Naive B cell (primary cell): ENCODE measurements around the gene MSH5. TPM values are rescaled to one million over a fixed set of nuclear protein-coding genes. Genes with fewer than 3 reads are reported as not detected.

Experiments
- ATAC-seq, 2 donors: fragments of 150-1000 bp; cut with Tn5 transposase; 2 replicates each; pipeline ENCODE4 v1.10.0; 2021; ENCODE audit warnings: low read depth in 2 of 2, mild to moderate bottlenecking in 2 of 2, moderate library complexity in 2 of 2
- DNase-seq: peaks from one replicate; pipeline ENCODE4 v3.0.0; 2022
- H3K27ac Mint-ChIP-seq, 6 donors: one replicate each; pipeline ENCODE4 v1.8.0; 2020 to 2022; ENCODE audit warnings: mild to moderate bottlenecking in 6 of 6, mixed read lengths in 6 of 6, moderate library complexity in 5 of 6, inconsistent platforms in 2 of 6
- H3K27me3 Mint-ChIP-seq, 3 donors: one replicate each; pipeline ENCODE4 v1.8.0; 2021 to 2022; ENCODE audit warnings: mixed read lengths in 3 of 3, mild to moderate bottlenecking in 1 of 3
- H3K36me3 Mint-ChIP-seq, 2 donors: one replicate each; pipeline ENCODE4 v1.8.0; 2020 to 2022; ENCODE audit warnings: mixed read lengths in 2 of 2, inconsistent platforms in 1 of 2, mild to moderate bottlenecking in 1 of 2
- H3K4me1 Mint-ChIP-seq, 3 donors: one replicate each; pipeline ENCODE4 v1.8.0; 2020 to 2022; ENCODE audit warnings: mixed read lengths in 3 of 3, inconsistent platforms in 1 of 3, mild to moderate bottlenecking in 1 of 3, moderate library complexity in 1 of 3
- H3K4me3 Mint-ChIP-seq, 8 donors: one replicate each; pipeline ENCODE4 v1.8.0; 2020 to 2022; ENCODE audit warnings: mild to moderate bottlenecking in 8 of 8, mixed read lengths in 8 of 8, moderate library complexity in 8 of 8, inconsistent platforms in 2 of 8
- H3K9me3 Mint-ChIP-seq, 7 donors: one replicate each; pipeline ENCODE4 v1.8.0; 2020 to 2022; ENCODE audit warnings: mixed read lengths in 7 of 7, mild to moderate bottlenecking in 5 of 7, inconsistent platforms in 2 of 7, moderate library complexity in 1 of 7
- polyA plus RNA-seq, 6 donors: library from polyadenylated mRNA; unstranded; fragments of 300-500 nt; fragmentation: Illumina TruSeq; gene quantifications; one replicate each; pipeline ENCODE4 v1.2.3, GENCODE V29; 2021; ENCODE audit warnings: low read depth in 6 of 6

MSH5 gene
- polyA plus RNA-seq, 6 donors from 2014 or later = 1.9 to 9.3 (median 2.6) TPM; not detected in 1

DNA sequence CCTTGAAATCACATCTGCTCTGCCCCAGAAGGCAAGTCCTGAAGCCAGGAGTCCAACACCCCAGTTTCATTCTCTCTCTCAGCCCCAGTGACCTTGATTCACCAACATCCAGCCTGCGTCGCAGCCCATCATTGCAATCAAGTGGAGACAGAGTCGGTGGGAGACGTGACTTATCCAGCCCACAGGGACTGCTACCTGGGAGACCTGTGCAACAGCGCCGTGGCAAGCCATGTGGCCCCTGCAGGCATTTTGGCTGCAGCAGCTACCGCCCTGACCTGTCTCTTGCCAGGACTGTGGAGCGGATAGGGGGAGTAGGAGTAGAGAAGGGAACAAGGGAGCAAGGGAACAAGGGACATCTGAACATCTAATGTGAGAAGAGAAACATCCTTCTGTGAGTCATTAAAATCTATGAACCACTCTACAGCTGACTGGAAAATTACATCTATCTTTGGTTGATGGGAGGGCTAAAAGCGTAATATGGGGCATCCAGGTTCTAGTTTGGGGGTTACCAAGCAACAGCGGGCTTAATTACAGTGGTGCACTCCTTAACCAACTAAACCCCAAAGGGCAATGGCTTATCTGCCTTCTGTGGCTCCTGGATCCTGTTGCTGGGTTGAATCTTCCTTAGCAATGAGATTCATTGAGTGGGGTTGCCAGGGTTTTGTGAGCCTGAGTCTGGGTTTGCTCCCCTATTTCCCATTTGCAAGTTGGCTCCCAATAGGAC lies 22.1 kb upstream of the MSH5 start:
- Mint-ChIP-seq H3K4me1 (peaks cover 0 to 3% (median 0%) of the 10 kb centered on the region in 3 donors), H3K36me3 (no peaks in the 10 kb centered on the region), H3K27ac (peak overlapping the region in 1 of 6 donors; percentile 64), H3K27me3 (peaks cover 0 to 7% (median 0%) of the 10 kb centered on the region in 3 donors), H3K4me3 (no peak overlapping the region), H3K9me3 (no peaks in the 10 kb centered on the region)
- ATAC-seq = no peak
- no peak for DNase-seq

DNA sequence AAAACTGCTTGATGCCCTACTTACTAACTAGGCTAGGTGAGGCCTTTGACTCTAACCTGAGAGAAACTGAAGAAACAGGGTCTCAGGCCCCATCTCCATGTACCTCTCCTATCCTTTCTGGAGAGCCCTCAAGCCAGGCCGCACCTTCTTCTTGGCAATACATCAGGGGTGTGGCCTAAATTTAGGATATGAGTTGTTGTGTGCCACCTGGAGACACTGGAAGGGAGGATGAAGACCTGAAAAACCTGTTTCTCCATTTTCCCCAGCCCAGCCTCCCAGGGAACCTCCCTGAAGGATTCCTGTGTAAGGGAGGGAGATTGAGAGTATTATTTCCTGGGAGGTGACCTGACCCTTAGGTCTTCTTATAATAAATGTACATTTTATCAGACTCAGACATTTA lies 21.5 kb upstream of the MSH5 start:
- no peaks in the 10 kb centered on the region for H3K9me3 Mint-ChIP-seq
- H3K27ac Mint-ChIP-seq = no peak overlapping the region
- no peak for DNase-seq
- no peaks in the 10 kb centered on the region for H3K36me3 Mint-ChIP-seq
- no peak for ATAC-seq
- peaks cover 3 to 8% (median 3%) of the 10 kb centered on the region in 3 donors for H3K4me1 Mint-ChIP-seq
- H3K4me3 Mint-ChIP-seq = no peak overlapping the region
- peaks cover 0 to 1% (median 0%) of the 10 kb centered on the region in 3 donors for H3K27me3 Mint-ChIP-seq

DNA sequence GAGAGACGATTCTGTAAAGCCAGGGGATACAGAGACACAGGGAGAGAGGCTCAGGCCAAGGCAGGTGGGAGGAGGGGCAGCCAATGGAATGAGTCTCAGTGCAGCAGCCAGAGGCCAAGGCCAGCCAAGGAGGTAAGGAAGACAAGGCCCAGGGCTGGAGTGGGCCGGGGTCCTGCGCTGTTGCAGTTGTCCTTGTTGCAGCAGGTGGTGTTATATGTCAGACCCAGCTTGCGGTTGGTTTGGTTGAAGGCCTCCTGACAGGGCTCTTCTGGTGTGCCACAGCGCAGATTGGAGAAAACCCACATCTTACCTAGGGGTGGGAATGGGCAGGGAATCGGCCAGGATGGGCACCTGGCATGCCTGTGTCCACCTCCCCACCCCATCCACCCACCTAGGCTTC lies 20.8 kb upstream of the MSH5 start:
- H3K27ac Mint-ChIP-seq = no peak overlapping the region
- DNase-seq = no peak
- no peaks in the 10 kb centered on the region for H3K9me3 Mint-ChIP-seq

DNA sequence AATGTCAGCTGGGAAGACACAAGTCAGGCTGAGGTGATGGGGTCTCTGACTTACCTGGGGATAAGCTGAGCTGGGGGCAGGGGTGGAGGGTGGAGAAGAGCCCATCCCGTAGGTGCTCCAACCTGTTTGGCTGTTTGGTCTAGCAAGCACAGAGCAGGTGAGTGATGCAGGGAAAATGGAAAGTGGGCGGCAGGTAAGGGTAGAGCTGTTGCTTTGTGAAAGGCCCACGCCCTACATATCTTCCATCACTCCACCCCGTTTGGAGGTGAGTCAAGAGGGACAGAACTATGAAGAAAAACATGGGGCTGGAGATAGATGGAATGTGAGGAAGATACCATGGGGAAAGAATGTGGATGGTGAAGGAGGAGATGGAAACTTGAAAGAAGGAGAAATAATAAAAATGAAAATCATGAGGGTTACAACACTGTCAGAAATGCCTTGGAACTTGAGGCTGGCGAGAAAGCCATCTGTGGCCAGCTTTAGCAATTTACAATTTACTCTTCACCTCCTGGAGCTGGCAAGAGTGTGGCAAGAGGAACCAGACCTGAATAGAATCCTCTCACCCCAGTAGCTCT lies 19.5 kb upstream of the MSH5 start:
- ATAC-seq (no peak), DNase-seq (no peak)
- Mint-ChIP-seq H3K36me3 (peaks cover 0 to 1% of the 10 kb centered on the region in 2 donors), H3K27ac (no peak overlapping the region), H3K4me3 (no peak overlapping the region), H3K27me3 (no peaks in the 10 kb centered on the region), H3K9me3 (no peaks in the 10 kb centered on the region), H3K4me1 (peaks cover 9 to 26% (median 23%) of the 10 kb centered on the region in 3 donors)

More for the DNA sequence above, 20.8 kb upstream of the MSH5 start:
- peaks cover 6 to 15% (median 10%) of the 10 kb centered on the region in 3 donors for H3K4me1 Mint-ChIP-seq
- ATAC-seq = no peak
- H3K4me3 Mint-ChIP-seq = no peak overlapping the region
- no peaks in the 10 kb centered on the region for H3K27me3 Mint-ChIP-seq
- no peaks in the 10 kb centered on the region for H3K36me3 Mint-ChIP-seq

DNA sequence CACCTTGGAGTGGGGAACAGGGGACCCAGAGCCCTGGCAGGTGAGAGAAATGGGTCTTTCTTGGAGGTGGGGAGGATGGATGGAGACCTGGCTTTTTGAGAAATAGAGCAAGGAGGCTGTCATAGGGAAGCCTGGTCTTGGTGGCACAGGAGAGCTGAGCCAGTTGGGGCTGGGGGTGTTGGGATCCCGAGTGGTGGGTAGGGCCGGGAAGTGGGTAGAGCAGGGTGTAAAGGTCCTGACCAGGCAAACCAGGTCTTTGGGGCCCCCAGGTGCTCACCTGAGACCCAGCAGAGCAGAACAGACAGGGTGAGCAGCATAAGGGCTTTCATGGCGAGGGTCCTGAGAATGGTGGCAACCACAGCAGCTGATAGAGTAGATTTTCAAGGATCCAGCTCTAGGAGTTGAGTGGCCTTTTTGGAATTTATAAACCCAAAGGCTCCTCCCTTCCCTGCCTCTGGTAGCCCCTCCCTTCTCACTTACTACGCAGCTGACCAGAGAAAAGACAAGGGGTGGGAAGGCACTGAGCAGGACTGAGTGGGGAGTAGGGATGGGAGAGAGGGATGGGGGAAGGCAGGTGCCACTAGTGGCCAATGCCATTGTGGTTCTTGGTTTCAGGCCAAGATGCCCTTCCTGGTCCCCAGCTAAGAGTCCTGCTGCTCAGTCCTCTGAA lies 18.3 kb upstream of the MSH5 start, which contains the start of gene LY6G6C:
TSS of gene LY6G6C (minus strand) at position 396 of the 670 bp plus-strand sequence. CDS start at position 329, 67 bp downstream.
- H3K27ac Mint-ChIP-seq = peak within 1 kb of the TSS in 3 of 6 donors; percentile 53 to 78 (median 67)
- peaks cover 20 to 38% (median 35%) of the 10 kb centered on the region in 3 donors for H3K4me1 Mint-ChIP-seq
- H3K4me3 Mint-ChIP-seq = no peak within 1 kb of the TSS
- no peaks in the 10 kb centered on the region for H3K27me3 Mint-ChIP-seq
- DNase-seq (no peak), ATAC-seq (no peak)
- H3K36me3 Mint-ChIP-seq = peaks cover 6 to 13% of the 10 kb centered on the region in 2 donors
- H3K9me3 Mint-ChIP-seq = no peaks in the 10 kb centered on the region

DNA sequence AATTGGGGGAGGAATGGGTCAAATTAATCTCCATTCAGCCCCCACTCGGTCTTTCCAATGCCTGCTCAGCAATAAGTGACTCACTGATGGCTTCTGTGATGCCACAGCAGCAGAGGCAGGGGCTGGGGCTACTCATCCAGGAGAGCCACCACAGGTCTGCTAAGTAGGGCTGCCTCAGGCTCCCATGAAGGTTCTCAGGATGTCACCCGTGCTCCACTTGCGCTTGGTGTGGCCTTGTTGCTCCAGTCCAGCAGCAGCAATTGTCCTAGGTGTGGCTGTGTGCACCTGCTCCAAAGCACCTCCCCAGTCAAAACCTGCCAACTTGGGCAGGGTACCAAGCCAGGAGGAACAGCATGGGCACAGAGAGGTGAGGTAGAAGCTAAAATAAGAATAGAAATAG lies 17.6 kb upstream of the MSH5 start:
- no peaks in the 10 kb centered on the region for H3K9me3 Mint-ChIP-seq
- peaks cover 6 to 20% of the 10 kb centered on the region in 2 donors for H3K36me3 Mint-ChIP-seq
- DNase-seq (no peak), ATAC-seq (no peak)
- H3K27ac Mint-ChIP-seq = no peak overlapping the region
- no peak overlapping the region for H3K4me3 Mint-ChIP-seq
- no peaks in the 10 kb centered on the region for H3K27me3 Mint-ChIP-seq
- H3K4me1 Mint-ChIP-seq = peaks cover 27 to 45% (median 42%) of the 10 kb centered on the region in 3 donors

DNA sequence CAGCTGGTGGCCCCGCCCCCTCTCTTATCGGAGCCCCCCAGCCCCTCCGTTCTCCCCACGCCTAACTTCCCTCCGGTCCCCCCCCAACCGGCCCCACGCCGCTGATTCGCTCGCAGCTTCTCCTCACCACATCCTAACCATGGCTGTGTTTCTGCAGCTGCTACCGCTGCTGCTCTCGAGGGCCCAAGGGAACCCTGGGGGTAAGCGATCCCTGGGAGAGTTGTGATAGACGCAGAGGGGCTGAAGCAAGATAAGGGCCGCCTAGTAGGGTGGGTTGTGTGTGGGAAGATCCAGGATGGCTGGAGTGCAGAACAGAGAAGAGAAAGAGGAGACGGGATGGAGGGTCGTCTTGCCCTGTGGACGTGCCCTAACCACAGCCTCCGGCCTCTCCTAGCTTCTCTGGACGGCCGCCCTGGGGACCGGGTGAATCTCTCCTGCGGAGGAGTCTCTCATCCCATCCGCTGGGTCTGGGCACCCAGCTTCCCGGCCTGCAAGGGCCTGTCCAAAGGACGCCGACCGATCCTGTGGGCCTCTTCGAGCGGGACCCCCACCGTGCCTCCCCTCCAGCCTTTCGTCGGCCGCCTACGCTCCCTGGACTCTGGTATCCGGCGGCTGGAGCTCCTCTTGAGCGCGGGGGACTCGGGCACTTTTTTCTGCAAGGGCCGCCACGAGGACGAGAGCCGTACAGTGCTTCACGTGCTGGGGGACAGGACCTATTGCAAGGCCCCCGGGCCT lies 16.4 kb upstream of the MSH5 start, which contains the start of gene MPIG6B:
TSS of gene MPIG6B (plus strand) at position 129 of the 735 bp plus-strand sequence. CDS start at position 140, 11 bp downstream.
- Mint-ChIP-seq H3K36me3 (peaks cover 6 to 22% of the 10 kb centered on the region in 2 donors), H3K4me1 (peaks cover 36 to 56% (median 52%) of the 10 kb centered on the region in 3 donors), H3K4me3 (peak within 1 kb of the TSS in 6 of 8 donors; percentile 12 to 66 (median 42)), H3K9me3 (no peaks in the 10 kb centered on the region), H3K27ac (peak within 1 kb of the TSS in 5 of 6 donors; percentile 21 to 76 (median 58)), H3K27me3 (no peaks in the 10 kb centered on the region)
- ATAC-seq (no peak), DNase-seq (no peak)

DNA sequence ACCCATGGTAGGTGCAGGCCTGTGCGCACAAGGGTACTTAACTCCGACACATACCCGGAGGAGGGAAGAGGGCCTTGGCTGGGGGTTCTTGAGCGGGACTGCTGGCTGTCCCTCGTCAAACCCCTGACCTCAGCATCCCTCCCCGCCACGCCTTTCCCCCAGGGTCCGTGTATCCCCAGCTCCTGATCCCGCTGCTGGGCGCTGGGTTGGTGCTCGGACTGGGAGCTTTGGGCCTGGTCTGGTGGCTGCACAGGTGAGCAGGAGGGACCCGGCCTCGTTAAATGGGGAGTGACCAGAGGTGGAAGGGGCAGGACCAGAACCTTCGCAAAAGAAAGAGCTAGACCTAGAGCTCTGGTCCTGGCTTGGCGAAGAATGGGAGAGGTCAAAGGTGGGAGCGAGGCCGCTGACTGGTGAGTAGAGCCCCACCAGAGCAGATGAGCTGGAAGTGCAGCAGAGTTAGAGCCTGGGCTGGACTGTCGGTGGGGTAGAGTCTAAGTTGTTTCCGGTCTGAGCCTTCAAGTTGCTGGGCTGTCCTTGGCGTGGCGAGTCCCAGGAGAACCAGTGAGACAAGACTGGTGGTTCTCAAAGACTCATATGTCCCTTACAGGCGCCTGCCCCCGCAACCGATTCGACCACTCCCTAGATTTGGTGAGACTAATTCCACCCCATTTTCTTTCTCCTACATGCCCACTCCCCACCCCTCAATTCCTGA lies 15.7 kb upstream of the MSH5 start:
- Mint-ChIP-seq H3K27ac (peak overlapping the region in 4 of 6 donors; percentile 21 to 62 (median 44)), H3K36me3 (peaks cover 6 to 23% of the 10 kb centered on the region in 2 donors), H3K27me3 (no peaks in the 10 kb centered on the region), H3K9me3 (no peaks in the 10 kb centered on the region), H3K4me1 (peaks cover 44 to 63% (median 59%) of the 10 kb centered on the region in 3 donors), H3K4me3 (peak overlapping the region in 2 of 8 donors; percentile 12 to 64)
- ATAC-seq (no peak), DNase-seq (no peak)

DNA sequence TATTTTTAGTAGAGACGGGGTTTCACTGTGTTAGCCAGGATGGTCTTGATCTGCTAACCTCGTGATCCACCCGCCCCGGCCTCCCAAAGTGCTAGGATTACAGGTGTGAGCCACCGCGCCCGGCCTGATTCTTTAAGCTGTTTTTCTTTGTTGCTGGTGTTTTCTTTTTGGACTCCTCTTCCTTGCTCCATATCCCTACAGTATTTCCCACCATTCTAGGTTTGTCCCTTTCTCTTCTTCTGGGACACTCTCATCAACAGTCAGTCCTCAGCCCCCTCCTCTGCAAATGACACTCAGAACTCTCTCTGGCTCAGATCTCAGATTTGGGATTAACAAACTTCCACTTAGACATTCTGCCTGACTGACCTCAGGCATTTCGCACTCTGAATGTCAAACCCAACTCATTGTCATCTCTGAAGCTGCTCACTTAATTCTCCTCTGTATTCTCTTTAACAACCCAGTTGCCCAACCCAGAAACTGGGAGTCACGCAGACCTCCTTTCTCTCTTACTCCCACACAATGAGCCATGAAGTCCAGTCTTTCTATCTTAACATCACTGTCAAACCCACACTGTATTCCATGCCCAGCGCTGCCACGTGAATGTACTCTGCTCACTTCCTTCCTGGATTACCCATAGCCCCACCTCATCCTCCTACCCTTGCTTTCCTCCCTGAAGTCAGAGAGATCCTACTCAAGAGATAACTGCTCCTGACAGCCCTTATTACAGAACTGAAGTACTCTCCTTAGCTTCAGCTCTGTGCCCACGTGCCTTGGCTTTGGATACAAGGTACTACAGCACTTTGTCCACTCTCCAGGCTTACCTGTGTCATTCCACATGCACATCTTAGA lies 14.1 kb upstream of the MSH5 start:
- peak overlapping the region in 2 of 8 donors; percentile 3 to 73 for H3K4me3 Mint-ChIP-seq
- peak overlapping the region in 5 of 6 donors; percentile 40 to 98 (median 85) for H3K27ac Mint-ChIP-seq
- H3K4me1 Mint-ChIP-seq = peaks cover 52 to 75% (median 72%) of the 10 kb centered on the region in 3 donors
- ATAC-seq (no peak), DNase-seq (no peak)
- peaks cover 6 to 28% of the 10 kb centered on the region in 2 donors for H3K36me3 Mint-ChIP-seq
- H3K9me3 Mint-ChIP-seq = no peaks in the 10 kb centered on the region
- H3K27me3 Mint-ChIP-seq = no peaks in the 10 kb centered on the region

DNA sequence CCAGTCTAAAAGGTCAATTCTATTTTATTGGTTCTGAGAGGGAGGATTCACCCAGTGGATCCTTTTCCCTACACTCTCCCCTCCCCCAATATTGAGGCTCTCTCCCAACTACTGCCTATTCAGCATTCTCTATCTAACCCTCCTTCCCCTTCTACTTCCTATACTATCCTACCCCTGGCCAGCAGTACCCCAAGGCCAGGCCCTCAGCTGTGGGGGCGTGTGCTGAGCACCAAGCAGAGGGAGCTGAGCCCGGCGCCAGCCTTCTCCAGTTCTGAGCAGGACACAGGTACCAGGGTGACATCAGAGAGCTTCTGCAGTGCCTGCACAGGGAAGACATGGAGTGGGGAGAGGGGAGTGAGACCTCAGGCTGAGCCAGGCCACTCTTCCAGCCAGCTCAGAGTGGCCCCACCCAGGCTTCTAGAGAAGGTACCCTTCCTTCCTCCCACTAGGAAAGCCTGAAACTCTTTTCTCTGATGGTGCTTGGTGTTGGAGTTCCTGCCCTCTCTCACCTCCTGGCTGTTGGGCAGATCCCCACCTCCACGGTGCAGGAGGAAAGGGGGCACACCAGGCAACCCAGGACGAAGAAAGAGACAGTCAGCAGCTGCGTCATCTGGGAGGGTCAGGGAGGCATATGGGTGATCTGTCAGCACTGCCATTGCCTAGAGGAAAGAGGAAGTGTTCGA lies 12.6 kb upstream of the MSH5 start:
- ATAC-seq (peak; percentile 82 to 87), DNase-seq (peak; percentile 83)
- Mint-ChIP-seq H3K4me1 (peaks cover 52 to 77% (median 75%) of the 10 kb centered on the region in 3 donors), H3K9me3 (no peaks in the 10 kb centered on the region), H3K27me3 (no peaks in the 10 kb centered on the region), H3K4me3 (peak overlapping the region; percentile 86 to 99 (median 93)), H3K27ac (peak overlapping the region; percentile 97 to 99 (median 98)), H3K36me3 (peaks cover 6 to 28% of the 10 kb centered on the region in 2 donors)
